Measurements from ENCODE around the gene RTTN.

RTTN gene

DNA sequence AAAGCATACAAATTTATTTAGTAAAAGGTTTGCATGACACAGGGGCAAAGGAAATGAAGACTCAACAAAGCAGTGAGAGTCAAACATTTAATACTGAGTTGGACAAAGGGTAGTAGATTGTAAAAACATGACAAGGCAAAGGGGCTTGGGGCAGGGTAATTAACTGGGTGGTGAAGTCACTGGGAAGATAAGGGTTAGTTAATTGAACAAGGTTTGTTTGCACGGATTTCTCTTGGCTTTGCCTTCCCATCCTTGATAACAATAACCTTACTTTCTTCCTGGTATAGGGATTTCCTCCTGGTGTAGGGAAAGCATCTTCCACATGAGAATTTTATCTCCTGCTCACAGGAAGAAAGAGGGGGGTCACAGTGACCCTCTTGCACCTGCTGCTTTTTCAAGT, 26.8 kb upstream of the RTTN start:
- Histone ChIP-seq H2AFZ (ENCODE audit: low read depth, low read length, severe bottlenecking) (no peak overlapping the region), H3K9ac (ENCODE audit: low read length) (no peak overlapping the region), H3F3A (ENCODE audit: insufficient read depth) (no peaks in the 10 kb centered on the region), H3K9me3 (ENCODE audit: insufficient read depth, low read length) (peaks cover 8% of the 10 kb centered on the region), H3K4me3 (ENCODE audit: insufficient read depth, low read length, poor library complexity, severe bottlenecking) (no peak overlapping the region), H3K27me3 (ENCODE audit: low read length) (no peaks in the 10 kb centered on the region), H3K36me3 (ENCODE audit: low read length) (no peaks in the 10 kb centered on the region), H3K9me2 (replicated peaks; ENCODE audit: insufficient read depth, low read length) (no peaks in the 10 kb centered on the region), H3K79me2 (ENCODE audit: insufficient read depth, low read length) (no peaks in the 10 kb centered on the region), H4K20me1 (ENCODE audit: low read depth, low read length) (no peaks in the 10 kb centered on the region), H3K27ac (ENCODE audit: low read depth, low read length) (no peak overlapping the region), H3K4me2 (ENCODE audit: low read depth, low read length, poor library complexity, severe bottlenecking) (no peak overlapping the region)
- TF ChIP-seq EZH2phosphoT487 (conservative IDR thresholded peaks at IDR 0.05; ENCODE audit: low read length), result no peak
- TF ChIP-seq, protein P1, sequence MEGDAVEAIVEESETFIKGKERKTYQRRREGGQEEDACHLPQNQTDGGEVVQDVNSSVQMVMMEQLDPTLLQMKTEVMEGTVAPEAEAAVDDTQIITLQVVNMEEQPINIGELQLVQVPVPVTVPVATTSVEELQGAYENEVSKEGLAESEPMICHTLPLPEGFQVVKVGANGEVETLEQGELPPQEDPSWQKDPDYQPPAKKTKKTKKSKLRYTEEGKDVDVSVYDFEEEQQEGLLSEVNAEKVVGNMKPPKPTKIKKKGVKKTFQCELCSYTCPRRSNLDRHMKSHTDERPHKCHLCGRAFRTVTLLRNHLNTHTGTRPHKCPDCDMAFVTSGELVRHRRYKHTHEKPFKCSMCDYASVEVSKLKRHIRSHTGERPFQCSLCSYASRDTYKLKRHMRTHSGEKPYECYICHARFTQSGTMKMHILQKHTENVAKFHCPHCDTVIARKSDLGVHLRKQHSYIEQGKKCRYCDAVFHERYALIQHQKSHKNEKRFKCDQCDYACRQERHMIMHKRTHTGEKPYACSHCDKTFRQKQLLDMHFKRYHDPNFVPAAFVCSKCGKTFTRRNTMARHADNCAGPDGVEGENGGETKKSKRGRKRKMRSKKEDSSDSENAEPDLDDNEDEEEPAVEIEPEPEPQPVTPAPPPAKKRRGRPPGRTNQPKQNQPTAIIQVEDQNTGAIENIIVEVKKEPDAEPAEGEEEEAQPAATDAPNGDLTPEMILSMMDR (IDR thresholded peaks at IDR 0.05; ENCODE audit: insufficient read depth, low read length, poor library complexity, severe bottlenecking), result no peak

DNA sequence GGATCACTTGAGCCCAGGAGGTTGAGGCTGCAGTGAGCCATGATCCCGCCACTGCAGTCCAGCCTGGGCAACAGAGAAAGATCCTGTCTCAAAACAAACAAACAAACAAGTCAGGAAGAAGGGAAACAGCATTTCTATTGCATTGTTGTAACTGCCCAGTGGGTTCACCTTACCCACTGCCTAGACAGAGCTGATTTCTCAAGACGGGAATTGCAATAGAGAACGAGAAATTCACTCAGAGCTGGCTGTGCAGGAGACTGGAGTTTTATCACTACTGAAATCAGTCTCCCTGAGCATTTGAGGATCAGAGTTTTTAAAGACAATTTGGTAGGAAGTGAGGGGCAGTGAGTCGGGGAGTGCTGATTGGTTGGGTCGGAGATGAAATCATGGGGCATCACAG, 24.2 kb upstream of the RTTN start:
- TF ChIP-seq, protein P1 (IDR thresholded peaks at IDR 0.05; ENCODE audit: insufficient read depth, low read length, poor library complexity, severe bottlenecking), result no peak
- no peak for TF ChIP-seq EZH2phosphoT487 (conservative IDR thresholded peaks at IDR 0.05; ENCODE audit: low read length)
- Histone ChIP-seq H3K27me3 (ENCODE audit: low read length) (no peaks in the 10 kb centered on the region), H2AFZ (ENCODE audit: low read depth, low read length, severe bottlenecking) (no peak overlapping the region), H3K9me3 (ENCODE audit: insufficient read depth, low read length) (peaks cover 13% of the 10 kb centered on the region), H3K9ac (ENCODE audit: low read length) (no peak overlapping the region), H3K79me2 (ENCODE audit: insufficient read depth, low read length) (no peaks in the 10 kb centered on the region), H3K9me2 (replicated peaks; ENCODE audit: insufficient read depth, low read length) (no peaks in the 10 kb centered on the region), H3F3A (ENCODE audit: insufficient read depth) (no peaks in the 10 kb centered on the region), H4K20me1 (ENCODE audit: low read depth, low read length) (no peaks in the 10 kb centered on the region), H3K4me2 (ENCODE audit: low read depth, low read length, poor library complexity, severe bottlenecking) (no peak overlapping the region), H3K4me3 (ENCODE audit: insufficient read depth, low read length, poor library complexity, severe bottlenecking) (no peak overlapping the region), H3K27ac (ENCODE audit: low read depth, low read length) (no peak overlapping the region), H3K36me3 (ENCODE audit: low read length) (no peaks in the 10 kb centered on the region)

DNA sequence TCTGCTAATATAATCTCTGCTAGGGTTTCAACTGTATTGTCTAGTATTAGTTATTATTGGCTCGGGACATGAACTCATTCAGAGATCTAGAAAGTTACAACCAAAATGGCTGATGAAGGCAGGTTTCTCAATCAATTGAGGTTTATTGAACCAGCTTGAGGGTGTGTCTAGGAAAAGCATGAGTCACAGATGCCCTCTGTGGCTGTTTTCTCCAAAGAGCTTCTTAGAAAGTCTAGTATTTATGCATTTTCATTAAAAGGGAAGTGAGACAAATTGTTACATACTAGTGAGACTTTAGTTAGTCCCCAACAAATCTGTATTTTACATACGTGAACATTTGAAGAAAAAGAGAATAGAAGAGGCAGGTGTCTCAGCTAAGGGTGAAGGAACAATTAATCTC, 23.0 kb upstream of the RTTN start:
- Histone ChIP-seq H3K9me2 (replicated peaks; ENCODE audit: insufficient read depth, low read length) (no peaks in the 10 kb centered on the region), H2AFZ (ENCODE audit: low read depth, low read length, severe bottlenecking) (no peak overlapping the region), H3K4me3 (ENCODE audit: insufficient read depth, low read length, poor library complexity, severe bottlenecking) (no peak overlapping the region), H3K9ac (ENCODE audit: low read length) (no peak overlapping the region), H4K20me1 (ENCODE audit: low read depth, low read length) (no peaks in the 10 kb centered on the region), H3K27me3 (ENCODE audit: low read length) (no peaks in the 10 kb centered on the region), H3K36me3 (ENCODE audit: low read length) (no peaks in the 10 kb centered on the region), H3F3A (ENCODE audit: insufficient read depth) (no peaks in the 10 kb centered on the region), H3K4me2 (ENCODE audit: low read depth, low read length, poor library complexity, severe bottlenecking) (no peak overlapping the region), H3K79me2 (ENCODE audit: insufficient read depth, low read length) (no peaks in the 10 kb centered on the region), H3K9me3 (ENCODE audit: insufficient read depth, low read length) (peaks cover 13% of the 10 kb centered on the region), H3K27ac (ENCODE audit: low read depth, low read length) (no peak overlapping the region)
- TF ChIP-seq, protein P1 (IDR thresholded peaks at IDR 0.05; ENCODE audit: insufficient read depth, low read length, poor library complexity, severe bottlenecking), result no peak
- no peak for TF ChIP-seq EZH2phosphoT487 (conservative IDR thresholded peaks at IDR 0.05; ENCODE audit: low read length)

All from SU-DHL-6 (cell line).